Measurements from ENCODE around the gene HIPK4. TPM values are rescaled to one million over a fixed set of nuclear protein-coding genes. Genes with fewer than 3 reads are reported as not detected.
A peak's percentile ranks its signal among the peaks of the same experiment; 100 is the strongest.

Gene HIPK4
- total and polyA plus RNA-seq, 9 of the 15 experiments (the other 6 are each of a cell fraction or from before 2014, with no cell fraction given) = 0.06 to 0.09 TPM; not detected in 7

GRCh38 chr19:40411958-40412499 lies 22.0 kb upstream of the HIPK4 start:
- in situ Hi-C loops (cut with MboI) = no loop called here
- DNase-seq (ENCODE audit: extremely low read depth in 1 of 4, low spot score in 3 of 4) (peak; percentile 52 to 56 (median 56)), ATAC-seq (no peak), FAIRE-seq (no peak)
- Histone ChIP-seq H3K27me3 (ENCODE audit: control insufficient read depth in 2 of 2, insufficient read depth in 2 of 2, low read length in 2 of 2) (no peaks in the 10 kb centered on the region), H3K27ac (ENCODE audit: extremely low read depth, low read depth, low read length) (no peak overlapping the region), H3K4me2 (ENCODE audit: insufficient read depth, low read length) (no peak overlapping the region), H3K9me3 (replicated peaks; ENCODE audit: control insufficient read depth, insufficient read depth, low read depth, low read length) (no peaks in the 10 kb centered on the region), H2AFZ (ENCODE audit: low read depth, low read length) (no peak overlapping the region), H3K36me3 (ENCODE audit: control insufficient read depth, insufficient read depth, low read length) (no peaks in the 10 kb centered on the region), H3K79me2 (ENCODE audit: control insufficient read depth, insufficient read depth, low read length) (no peaks in the 10 kb centered on the region), H3K9me1 (ENCODE audit: control insufficient read depth, insufficient read depth, low read length) (no peaks in the 10 kb centered on the region), H3K4me3 (no peak overlapping the region), H3K4me1 (replicated peaks in 1 of 2; ENCODE audit: control insufficient read depth in 2 of 2, insufficient read depth in 2 of 2, low read length in 2 of 2) (peaks cover 28 to 59% of the 10 kb centered on the region in 2 experiments; a peak in 4 of 5 replicates), H3K9ac (ENCODE audit: insufficient read depth in 1 of 2, low read depth in 2 of 2, low read length in 2 of 2) (peak overlapping the region in 1 of 2 experiments; percentile 18; a peak in 1 of 4 replicates), H4K20me1 (replicated peaks; ENCODE audit: control insufficient read depth, insufficient read depth, low read length) (no peaks in the 10 kb centered on the region)
- POLR2A ChIA-PET = interaction anchor here (0.5 to 1.8 kb wide), 5 partner anchors 9 to 14 kb away, joined by 3 to 7 read pairs (median 4); partner anchors contain the start of gene SERTAD1
- CTCF ChIA-PET (ENCODE audit: low intra/inter-chr PET ratio) = no interaction called here
- intact Hi-C loops (cut with micrococcal nuclease) = no loop called here
- WGBS (ENCODE audit: insufficient coverage, low coverage, missing lambda C conversion rate) = 54% methylated on average over 8 of the region's 8 CpGs
- no TSS peak for BruUV-seq (replicated peaks)
- peak; percentile 63; the same call in 1 of the 2 replicates for TF ChIP-seq ADNP (tag; IDR thresholded peaks at IDR 0.05)
- TF ChIP-seq REST (IDR thresholded peaks at IDR 0.05; ENCODE audit: borderline replicate concordance) = no peak
- TF ChIP-seq REST (CRISPR knock-in tag; IDR thresholded peaks at IDR 0.05; ENCODE audit: low read depth) = no peak
- peak; percentile 76 for TF ChIP-seq HDAC2 (IDR thresholded peaks at IDR 0.05)
- TF ChIP-seq NFIC (IDR thresholded peaks at IDR 0.05) = no peak
- TF ChIP-seq LEF1 (IDR thresholded peaks at IDR 0.05) = 0 out of 2 replicates have a peak, but pooled peaks have one; percentile 22
- peak; percentile 77 to 88 for TF ChIP-seq KDM1A (IDR thresholded peaks at IDR 0.05)
- no peak for TF ChIP-seq STAT5B (CRISPR knock-in tag; IDR thresholded peaks at IDR 0.05)
- TF ChIP-seq ZNF511 (CRISPR knock-in tag; IDR thresholded peaks at IDR 0.05) = no peak
- no peak for TF ChIP-seq NUFIP1 (IDR thresholded peaks at IDR 0.05; ENCODE audit: partially characterized antibody)
- TF ChIP-seq RCOR1 (IDR thresholded peaks at IDR 0.05; ENCODE audit: borderline replicate concordance in 1 of 2, low read depth in 2 of 2, low read length in 2 of 2) = peak in 1 of 2 experiments; percentile 81; a peak in 2 of 4 replicates
- peak; percentile 52 for TF ChIP-seq ATF3 (IDR thresholded peaks at IDR 0.05)
- no peak for TF ChIP-seq ATF3 (CRISPR knock-in tag; conservative IDR thresholded peaks at IDR 0.05)
- TF ChIP-seq ARID1B (IDR thresholded peaks at IDR 0.05) = 0 out of 2 replicates have a peak, but pooled peaks have one; percentile 22
- TF ChIP-seq PHF20 (IDR thresholded peaks at IDR 0.05; ENCODE audit: partially characterized antibody) = peak; percentile 37

Measured in K562 (cell line).